Measurements from ENCODE around the gene DGLUCY. TPM values are rescaled to one million over a fixed set of nuclear protein-coding genes. Genes with fewer than 3 reads are reported as not detected.

The DGLUCY gene
- total and polyA plus RNA-seq, 2 of the 13 experiments (the other 11 are each of a cell fraction or from before 2014, with no cell fraction given): 14.8 to 36.3 TPM

GRCh38 chr14:91114079-91115065 lies 499 bp downstream of the DGLUCY start (continued):
- no peak for TF ChIP-seq ZFP82 (CRISPR knock-in tag; IDR thresholded peaks at IDR 0.05; ENCODE audit: borderline replicate concordance)
- 0 out of 2 replicates have a peak, but pooled peaks have one; percentile 9 for TF ChIP-seq SOX13 (IDR thresholded peaks at IDR 0.05)
- TF ChIP-seq SOX13 (CRISPR knock-in tag; conservative IDR thresholded peaks at IDR 0.05 in 1 of 2, IDR thresholded peaks at IDR 0.05 in 1 of 2): peak in 1 of 2 experiments; percentile 58; a peak in 2 of 4 replicates
- 0 out of 2 replicates have a peak, but pooled peaks have one; percentile 44 for TF ChIP-seq POLR2AphosphoS5 (IDR thresholded peaks at IDR 0.05; ENCODE audit: low read depth, low read length)
- no peak for TF ChIP-seq ZNF75D (CRISPR knock-in tag; IDR thresholded peaks at IDR 0.05; ENCODE audit: borderline replicate concordance)
- TF ChIP-seq HNF4G (IDR thresholded peaks at IDR 0.05; ENCODE audit: borderline replicate concordance, low read depth, low read length): 0 out of 2 replicates have a peak, but pooled peaks have one; percentile 10
- peak; percentile 6; the same call in 1 of the 2 replicates for TF ChIP-seq HNF4G (CRISPR knock-in tag; IDR thresholded peaks at IDR 0.05; ENCODE audit: borderline replicate concordance, low read depth)
- peak; percentile 42 for TF ChIP-seq YY1 (IDR thresholded peaks at IDR 0.05; ENCODE audit: insufficient read depth, insufficient replicate concordance, low read depth, low read length)
- 0 out of 2 replicates have a peak, but pooled peaks have one; percentile 13 for TF ChIP-seq ZNF784 (CRISPR knock-in tag; IDR thresholded peaks at IDR 0.05; ENCODE audit: borderline replicate concordance)
- TF ChIP-seq ZNF34 (CRISPR knock-in tag; IDR thresholded peaks at IDR 0.05; ENCODE audit: borderline replicate concordance): peak; percentile 73; the same call in 1 of the 2 replicates
- TF ChIP-seq HMGXB4 (CRISPR knock-in tag; IDR thresholded peaks at IDR 0.05; ENCODE audit: borderline replicate concordance in 1 of 2, low read depth in 1 of 2): peak in 1 of 2 experiments; percentile 28; a peak in 1 of 4 replicates
- 0 out of 2 replicates have a peak, but pooled peaks have one; percentile 37 for TF ChIP-seq ZSCAN21 (CRISPR knock-in tag; IDR thresholded peaks at IDR 0.05; ENCODE audit: borderline replicate concordance)
- peak; percentile 66; the same call in 1 of the 2 replicates for TF ChIP-seq SIN3A (IDR thresholded peaks at IDR 0.05; ENCODE audit: borderline replicate concordance, low read depth, low read length)
- TF ChIP-seq DMTF1 (CRISPR knock-in tag; IDR thresholded peaks at IDR 0.05): no peak
- peak; percentile 3; the same call in 1 of the 2 replicates for TF ChIP-seq ERF (CRISPR knock-in tag; IDR thresholded peaks at IDR 0.05)
- no peak for TF ChIP-seq ZNF569 (CRISPR knock-in tag; IDR thresholded peaks at IDR 0.05; ENCODE audit: borderline replicate concordance)
- TF ChIP-seq, protein P1, sequence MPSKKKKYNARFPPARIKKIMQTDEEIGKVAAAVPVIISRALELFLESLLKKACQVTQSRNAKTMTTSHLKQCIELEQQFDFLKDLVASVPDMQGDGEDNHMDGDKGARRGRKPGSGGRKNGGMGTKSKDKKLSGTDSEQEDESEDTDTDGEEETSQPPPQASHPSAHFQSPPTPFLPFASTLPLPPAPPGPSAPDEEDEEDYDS (CRISPR knock-in tag; IDR thresholded peaks at IDR 0.05): 0 out of 2 replicates have a peak, but pooled peaks have one; percentile 3
- TF ChIP-seq, protein P2, sequence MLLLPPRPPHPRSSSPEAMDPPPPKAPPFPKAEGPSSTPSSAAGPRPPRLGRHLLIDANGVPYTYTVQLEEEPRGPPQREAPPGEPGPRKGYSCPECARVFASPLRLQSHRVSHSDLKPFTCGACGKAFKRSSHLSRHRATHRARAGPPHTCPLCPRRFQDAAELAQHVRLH (CRISPR knock-in tag; IDR thresholded peaks at IDR 0.05; ENCODE audit: borderline replicate concordance, low read depth): peak; percentile 64; the same call in 1 of the 2 replicates
- 0 out of 2 replicates have a peak, but pooled peaks have one; percentile 16 for TF ChIP-seq CHD2 (IDR thresholded peaks at IDR 0.05; ENCODE audit: low read depth, low read length)
- TF ChIP-seq ZNF614 (CRISPR knock-in tag; IDR thresholded peaks at IDR 0.05; ENCODE audit: borderline replicate concordance): no peak
- peak; percentile 42; the same call in 1 of the 2 replicates for TF ChIP-seq RAD51 (IDR thresholded peaks at IDR 0.05; ENCODE audit: borderline replicate concordance)

Data from HepG2 (cell line).